DOHH2 (cell line): ENCODE results near the gene RBBP8.

Source experiments
- CTCF ChIP-seq: fragments of 200-600 bp; sonication (generic); IDR thresholded peaks from one replicate; pipeline ENCODE4 v1.5.1; 2014; ENCODE audit warnings: antibody characterized with exemption, mild to moderate bottlenecking, low read depth, low read length; ENCODE audit not compliant: poor library complexity, severe bottlenecking
- EZH2phosphoT487 ChIP-seq: fragments of 200-600 bp; sonication (generic); IDR thresholded peaks from 2 replicates; pipeline ENCODE4 v1.6.1; 2017; ENCODE audit warnings: borderline replicate concordance, mild to moderate bottlenecking, antibody characterized with exemption, low read length, moderate library complexity, mixed read lengths

- TF ChIP-seq CTCF (no peak), EZH2phosphoT487 (no peak)
These were observed 1.7 kb downstream of the RBBP8 start for GRCh38 chr18:22934789-22935188.
